Pancreas (tissue), 10 donors: ENCODE results near the gene NR5A1. TPM values are rescaled to one million over a fixed set of nuclear protein-coding genes. Genes with fewer than 3 reads are reported as not detected.

Experiments
- ATAC-seq, 4 donors: fragments of 200-7000 bp; cut with Tn5 transposase; one replicate each; pipeline versions ENCODE4 v1.8.0 to v1.9.1; 2020; ENCODE audit warnings: mild to moderate bottlenecking in 4 of 4, moderate library complexity in 4 of 4
- DNase-seq, 6 donors: peaks; one replicate each; pipeline ENCODE4 v3.0.0-alpha.2; 2020
- FAIRE-seq: peaks from 2 replicates; lab custom pipeline; 2012; peaks lifted over from hg19 to GRCh38; lab: Jason Lieb, UNC
- H3K27ac ChIP-seq, 4 donors: fragments of 200-600 bp; sonication (generic); 1 replicate in 3 of 4; 2 replicates in 1 of 4; pipeline versions ENCODE4 v1.5.0 to v1.8.0; 2020
- H3K27me3 ChIP-seq, 4 donors: fragments of 200-600 bp; one replicate each; pipeline ENCODE4 v1.8.0; 2021
- H3K36me3 ChIP-seq, 3 donors: fragments of 200-600 bp; sonication (generic) in 1 of 3; one replicate each; pipeline versions ENCODE4 v1.5.0 to v1.8.0; 2020 to 2021
- H3K4me1 ChIP-seq, 3 donors: fragments of 200-600 bp; one replicate each; pipeline ENCODE4 v1.8.0; 2021
- H3K4me3 ChIP-seq, 4 donors: fragments of 200-600 bp; sonication (generic) in 2 of 4; one replicate each; pipeline versions ENCODE4 v1.5.0 to v1.8.0; 2020 to 2021
- H3K9me3 ChIP-seq, 4 donors: fragments of 200-600 bp; one replicate each; pipeline ENCODE4 v1.8.0; 2021
- WGBS, 2 donors: extraction: QIAGEN DNeasy Blood & Tissue Kit; methylation state at CpG; one replicate each; pipeline ENCODE4 v1.1.7; 2013; 5-methylcytosine and 5-hydroxymethylcytosine counted together
- intact Hi-C, 3 donors: fragments of 100-400 bp; cut with DNase I; formaldehyde crosslinking; loops; one replicate each; pipeline versions ENCODE4 v1.11.1 to v1.14.2; 2022
- polyA plus RNA-seq, 2 donors: library from polyadenylated mRNA; stranded (reverse); fragments of 200-250 nt; gene quantifications; one replicate each; pipeline ENCODE4 v1.2.3, GENCODE V29; 2013
- total RNA-seq, 6 donors: library from RNA; stranded (reverse); fragmentation: NEBNext Ultra II Directional in 4 of 6; extraction: Animal tissue kit (Norgen Biotek cat#: 25700) in 4 of 6; gene quantifications; one replicate each; pipeline versions ENCODE4 v1.2.1 to v1.2.4, GENCODE V29; 2021 to 2023
- TF ChIP-seq, protein P1 (sequence below), 4 donors: fragments of 200-600 bp; sonication (generic) in 3 of 4; IDR thresholded peaks; one replicate each; pipeline versions ENCODE4 v1.5.0 to v1.8.0; 2021; ENCODE audit warnings: antibody characterized with exemption in 4 of 4
- donor health status: healthy with polysubstance abuse.
- donor health status: DM: no; HTN: no; CAD: no; lungs with moderate emphysema.
- donor health status: DM: no; HTN: no; CAD: no.
- donor health status: control.
- donor health status: control.
- donor health status: Bipolar disorder and iron deficiency.
- donor health status: DM: yes; HTN: yes; CAD: no.
- donor health status: DM: no; HTN: no; CAD: no.
- donor health status: DM: no; HTN: no; CAD: no.
- donor health status: DM: yes; HTN: yes; CAD: no.

NR5A1 gene
- total and polyA plus RNA-seq, 8 donors, result 0.05 to 0.28 TPM; not detected in 6

DNA sequence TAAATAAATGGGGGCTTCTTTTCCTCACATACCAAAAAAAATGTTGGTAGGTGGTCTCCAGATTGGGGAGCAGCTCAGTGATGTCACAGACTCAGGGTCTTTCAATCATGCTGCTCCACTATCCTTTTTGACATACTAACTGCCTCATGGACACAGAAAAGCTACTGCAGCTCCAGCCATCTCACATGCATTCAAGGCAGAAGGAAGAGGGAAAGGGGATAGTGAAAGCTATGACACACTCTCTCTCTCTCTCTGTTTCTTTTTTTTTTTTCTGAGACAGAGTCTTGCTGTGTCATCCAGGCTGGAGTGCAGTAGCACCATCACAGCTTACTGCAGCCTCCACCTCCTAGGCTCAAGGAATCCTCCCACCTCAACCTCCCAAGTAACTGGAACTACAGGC, 64.8 kb downstream of the NR5A1 start:
- Histone ChIP-seq H3K27me3 (no peaks in the 10 kb centered on the region), H3K4me1 (no peaks in the 10 kb centered on the region), H3K27ac (no peak overlapping the region), H3K36me3 (no peaks in the 10 kb centered on the region), H3K9me3 (no peaks in the 10 kb centered on the region), H3K4me3 (no peak overlapping the region)
- TF ChIP-seq, protein P1, sequence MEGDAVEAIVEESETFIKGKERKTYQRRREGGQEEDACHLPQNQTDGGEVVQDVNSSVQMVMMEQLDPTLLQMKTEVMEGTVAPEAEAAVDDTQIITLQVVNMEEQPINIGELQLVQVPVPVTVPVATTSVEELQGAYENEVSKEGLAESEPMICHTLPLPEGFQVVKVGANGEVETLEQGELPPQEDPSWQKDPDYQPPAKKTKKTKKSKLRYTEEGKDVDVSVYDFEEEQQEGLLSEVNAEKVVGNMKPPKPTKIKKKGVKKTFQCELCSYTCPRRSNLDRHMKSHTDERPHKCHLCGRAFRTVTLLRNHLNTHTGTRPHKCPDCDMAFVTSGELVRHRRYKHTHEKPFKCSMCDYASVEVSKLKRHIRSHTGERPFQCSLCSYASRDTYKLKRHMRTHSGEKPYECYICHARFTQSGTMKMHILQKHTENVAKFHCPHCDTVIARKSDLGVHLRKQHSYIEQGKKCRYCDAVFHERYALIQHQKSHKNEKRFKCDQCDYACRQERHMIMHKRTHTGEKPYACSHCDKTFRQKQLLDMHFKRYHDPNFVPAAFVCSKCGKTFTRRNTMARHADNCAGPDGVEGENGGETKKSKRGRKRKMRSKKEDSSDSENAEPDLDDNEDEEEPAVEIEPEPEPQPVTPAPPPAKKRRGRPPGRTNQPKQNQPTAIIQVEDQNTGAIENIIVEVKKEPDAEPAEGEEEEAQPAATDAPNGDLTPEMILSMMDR (IDR thresholded peaks at IDR 0.05), result no peak
- DNase-seq, result peak in 1 of 6 donors; percentile 0
- intact Hi-C loops, result no loop called here
- no peak for FAIRE-seq
- no peak for ATAC-seq

DNA sequence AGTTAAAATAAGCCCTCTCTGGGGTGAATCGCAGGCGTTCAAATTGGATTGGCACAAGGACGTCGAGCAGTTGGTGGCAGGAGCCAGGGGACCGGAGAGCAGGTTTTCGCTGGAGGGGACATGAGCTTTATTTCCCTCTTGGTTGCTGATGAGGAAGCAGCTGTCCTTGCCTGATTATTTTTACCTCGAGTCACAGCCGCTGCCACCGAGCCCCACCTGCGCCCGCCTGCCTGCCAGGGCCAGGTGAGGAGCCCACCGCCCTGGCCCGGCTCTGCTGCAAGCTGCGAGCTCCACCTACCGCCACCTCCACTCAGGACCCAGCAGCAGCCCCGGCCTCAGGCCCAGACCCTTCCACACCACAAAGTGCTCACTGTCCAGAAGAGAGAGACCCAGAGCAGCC, 65.9 kb downstream of the NR5A1 start:
- Histone ChIP-seq H3K27ac (no peak overlapping the region), H3K4me1 (no peaks in the 10 kb centered on the region), H3K4me3 (no peak overlapping the region), H3K36me3 (no peaks in the 10 kb centered on the region), H3K27me3 (no peaks in the 10 kb centered on the region), H3K9me3 (no peaks in the 10 kb centered on the region)
- intact Hi-C loops, result no loop called here
- 82 to 84% methylated on average over 16 of the region's 16 CpGs for WGBS, 2 donors
- DNase-seq (peak in 1 of 6 donors; percentile 28), FAIRE-seq (no peak), ATAC-seq (no peak)
- TF ChIP-seq, protein P1 (IDR thresholded peaks at IDR 0.05), result no peak

DNA sequence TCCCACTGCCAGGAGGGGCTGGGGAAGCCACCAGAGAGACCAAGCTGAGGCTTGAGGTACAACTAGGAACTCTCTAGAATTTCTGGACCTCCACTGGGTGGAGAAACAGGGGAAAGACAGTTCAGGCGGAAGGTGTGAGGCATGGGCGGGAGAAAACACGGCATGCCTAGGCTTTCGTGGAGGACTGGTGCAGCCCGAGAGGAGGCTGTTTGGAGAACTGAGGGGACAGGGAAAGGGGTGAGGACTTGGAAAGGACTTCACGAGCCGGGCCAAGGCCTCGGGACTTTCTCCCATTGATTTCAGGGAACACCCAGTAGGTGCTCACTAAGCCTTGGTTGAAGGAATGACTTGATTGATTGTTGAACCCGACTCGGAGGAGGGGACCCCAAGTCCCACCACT, 66.4 kb downstream of the NR5A1 start:
- H3K27me3 ChIP-seq, result no peaks in the 10 kb centered on the region
- TF ChIP-seq, protein P1 (IDR thresholded peaks at IDR 0.05), result no peak
- no peak overlapping the region for H3K27ac ChIP-seq
- intact Hi-C loops, result no loop called here
- no peaks in the 10 kb centered on the region for H3K4me1 ChIP-seq
- peak in 1 of 6 donors; percentile 15 for DNase-seq
- FAIRE-seq, result no peak
- WGBS, 2 donors, result 68 to 80% methylated on average over 10 of the region's 10 CpGs
- H3K36me3 ChIP-seq, result no peaks in the 10 kb centered on the region
- no peak overlapping the region for H3K4me3 ChIP-seq
- ATAC-seq, result no peak
- H3K9me3 ChIP-seq, result no peaks in the 10 kb centered on the region

DNA sequence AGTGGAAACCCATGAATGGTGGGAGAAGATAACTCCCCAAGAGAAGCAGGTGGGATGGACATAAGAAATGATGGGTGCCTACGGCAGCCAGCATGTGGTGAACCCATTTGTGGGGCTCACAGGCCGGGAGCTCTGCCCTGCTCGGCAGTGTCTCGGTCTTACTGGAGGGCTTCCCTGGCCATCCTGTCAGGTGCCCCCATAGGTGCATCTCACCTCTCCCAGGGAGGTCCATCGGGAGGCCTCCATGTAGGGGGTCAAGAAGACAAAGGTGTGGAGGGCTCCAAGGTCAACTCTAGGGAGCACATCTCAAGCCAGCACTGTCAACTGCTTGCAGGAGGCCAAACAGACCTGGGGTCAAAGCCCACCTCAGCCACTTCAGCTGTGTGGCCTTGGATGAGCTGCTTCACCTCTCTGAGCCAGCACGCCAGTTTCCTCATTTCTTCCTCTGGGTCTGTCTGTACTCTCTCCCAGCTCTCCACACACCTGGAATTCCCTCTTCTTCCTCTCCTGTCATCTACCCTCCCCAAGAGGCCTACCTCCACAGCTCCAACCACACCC, 67.4 kb downstream of the NR5A1 start:
- FAIRE-seq (no peak), DNase-seq (peak in 1 of 6 donors; percentile 23)
- no peaks in the 10 kb centered on the region for H3K27me3 ChIP-seq

DNA sequence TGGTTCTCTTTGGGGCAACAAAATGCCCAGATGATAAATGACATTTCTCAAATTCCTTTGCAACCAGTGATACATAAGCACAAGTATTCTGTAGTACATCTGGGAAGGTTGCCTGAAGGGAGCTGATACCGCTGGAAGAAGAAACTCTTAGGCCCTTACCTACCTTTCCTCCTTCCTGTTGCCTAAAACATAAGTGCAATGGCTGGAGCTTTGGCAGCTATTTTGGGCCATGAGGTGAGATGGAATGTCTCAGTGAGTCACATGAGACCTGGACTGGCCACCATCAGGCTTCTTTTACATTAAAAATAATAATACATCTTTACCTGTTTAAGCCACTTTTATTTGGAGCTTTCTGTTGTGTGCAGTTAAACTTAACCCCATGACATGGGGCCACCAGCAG, 68.1 kb downstream of the NR5A1 start:
- 74 to 89% methylated on average over 1 of the region's 1 CpG for WGBS, 2 donors
- H3K4me1 ChIP-seq, result no peaks in the 10 kb centered on the region
- TF ChIP-seq, protein P1 (IDR thresholded peaks at IDR 0.05), result no peak
- H3K9me3 ChIP-seq, result no peaks in the 10 kb centered on the region
- FAIRE-seq, result no peak
- H3K27me3 ChIP-seq, result no peaks in the 10 kb centered on the region
- ATAC-seq, result no peak
- H3K27ac ChIP-seq, result no peak overlapping the region
- H3K4me3 ChIP-seq, result no peak overlapping the region
- intact Hi-C loops, result no loop called here
- no peak for DNase-seq
- no peaks in the 10 kb centered on the region for H3K36me3 ChIP-seq

More for the DNA sequence above, 67.4 kb downstream of the NR5A1 start:
- intact Hi-C loops, result no loop called here
- TF ChIP-seq, protein P1 (IDR thresholded peaks at IDR 0.05), result no peak
- no peak for ATAC-seq
- no peaks in the 10 kb centered on the region for H3K36me3 ChIP-seq
- H3K4me3 ChIP-seq, result no peak overlapping the region
- H3K27ac ChIP-seq, result no peak overlapping the region
- whole genome bisulfite sequencing, 2 donors, result 87 to 98% methylated on average over 6 of the region's 6 CpGs
- no peaks in the 10 kb centered on the region for H3K9me3 ChIP-seq
- H3K4me1 ChIP-seq, result no peaks in the 10 kb centered on the region
